ENCODE measurements around the gene ARVCF. TPM values are rescaled to one million over a fixed set of nuclear protein-coding genes. Genes with fewer than 3 reads are reported as not detected.

ARVCF gene
- total and polyA plus RNA-seq, 9 of the 15 experiments (the other 6 are each of a cell fraction or from before 2014, with no cell fraction given): 0.03 to 97.4 (median 15.6) TPM

DNA sequence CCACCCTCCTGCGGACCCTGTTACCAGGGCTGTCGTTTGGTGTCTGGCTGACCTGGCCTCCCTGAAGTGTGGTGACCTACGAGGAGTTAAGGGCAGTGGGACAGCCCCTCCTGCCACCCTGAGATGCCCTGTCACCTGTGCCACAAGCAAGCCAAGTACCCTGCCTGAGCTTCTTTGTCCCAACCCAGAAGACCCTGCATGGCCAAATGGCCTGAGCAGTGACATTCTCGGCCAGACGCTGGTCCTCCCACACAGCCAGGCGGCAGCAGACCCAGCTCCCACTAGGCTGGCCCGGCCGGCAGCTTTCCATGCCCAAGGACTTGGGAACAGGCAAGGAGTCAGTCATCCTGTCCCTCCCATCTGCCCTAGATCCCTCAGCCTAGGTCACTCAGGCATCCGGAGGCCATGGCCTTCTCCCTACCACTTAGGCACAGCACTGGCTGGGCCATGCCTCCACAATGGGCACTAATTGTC lies 7.6 kb downstream of the ARVCF start (continued):
- no peak for TF ChIP-seq ZNF77 (CRISPR knock-in tag; IDR thresholded peaks at IDR 0.05)
- TF ChIP-seq, protein P1, sequence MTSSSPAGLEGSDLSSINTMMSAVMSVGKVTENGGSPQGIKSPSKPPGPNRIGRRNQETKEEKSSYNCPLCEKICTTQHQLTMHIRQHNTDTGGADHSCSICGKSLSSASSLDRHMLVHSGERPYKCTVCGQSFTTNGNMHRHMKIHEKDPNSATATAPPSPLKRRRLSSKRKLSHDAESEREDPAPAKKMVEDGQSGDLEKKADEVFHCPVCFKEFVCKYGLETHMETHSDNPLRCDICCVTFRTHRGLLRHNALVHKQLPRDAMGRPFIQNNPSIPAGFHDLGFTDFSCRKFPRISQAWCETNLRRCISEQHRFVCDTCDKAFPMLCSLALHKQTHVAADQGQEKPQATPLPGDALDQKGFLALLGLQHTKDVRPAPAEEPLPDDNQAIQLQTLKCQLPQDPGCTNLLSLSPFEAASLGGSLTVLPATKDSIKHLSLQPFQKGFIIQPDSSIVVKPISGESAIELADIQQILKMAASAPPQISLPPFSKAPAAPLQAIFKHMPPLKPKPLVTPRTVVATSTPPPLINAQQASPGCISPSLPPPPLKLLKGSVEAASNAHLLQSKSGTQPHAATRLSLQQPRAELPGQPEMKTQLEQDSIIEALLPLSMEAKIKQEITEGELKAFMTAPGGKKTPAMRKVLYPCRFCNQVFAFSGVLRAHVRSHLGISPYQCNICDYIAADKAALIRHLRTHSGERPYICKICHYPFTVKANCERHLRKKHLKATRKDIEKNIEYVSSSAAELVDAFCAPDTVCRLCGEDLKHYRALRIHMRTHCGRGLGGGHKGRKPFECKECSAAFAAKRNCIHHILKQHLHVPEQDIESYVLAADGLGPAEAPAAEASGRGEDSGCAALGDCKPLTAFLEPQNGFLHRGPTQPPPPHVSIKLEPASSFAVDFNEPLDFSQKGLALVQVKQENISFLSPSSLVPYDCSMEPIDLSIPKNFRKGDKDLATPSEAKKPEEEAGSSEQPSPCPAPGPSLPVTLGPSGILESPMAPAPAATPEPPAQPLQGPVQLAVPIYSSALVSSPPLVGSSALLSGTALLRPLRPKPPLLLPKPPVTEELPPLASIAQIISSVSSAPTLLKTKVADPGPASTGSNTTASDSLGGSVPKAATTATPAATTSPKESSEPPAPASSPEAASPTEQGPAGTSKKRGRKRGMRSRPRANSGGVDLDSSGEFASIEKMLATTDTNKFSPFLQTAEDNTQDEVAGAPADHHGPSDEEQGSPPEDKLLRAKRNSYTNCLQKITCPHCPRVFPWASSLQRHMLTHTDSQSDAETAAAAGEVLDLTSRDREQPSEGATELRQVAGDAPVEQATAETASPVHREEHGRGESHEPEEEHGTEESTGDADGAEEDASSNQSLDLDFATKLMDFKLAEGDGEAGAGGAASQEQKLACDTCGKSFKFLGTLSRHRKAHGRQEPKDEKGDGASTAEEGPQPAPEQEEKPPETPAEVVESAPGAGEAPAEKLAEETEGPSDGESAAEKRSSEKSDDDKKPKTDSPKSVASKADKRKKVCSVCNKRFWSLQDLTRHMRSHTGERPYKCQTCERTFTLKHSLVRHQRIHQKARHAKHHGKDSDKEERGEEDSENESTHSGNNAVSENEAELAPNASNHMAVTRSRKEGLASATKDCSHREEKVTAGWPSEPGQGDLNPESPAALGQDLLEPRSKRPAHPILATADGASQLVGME (CRISPR knock-in tag; IDR thresholded peaks at IDR 0.05): peak; percentile 59; the same call in 1 of the 2 replicates
- 0 out of 2 replicates have a peak, but pooled peaks have one; percentile 11 for TF ChIP-seq RB1 (IDR thresholded peaks at IDR 0.05; ENCODE audit: low read depth)
- no peak for TF ChIP-seq ZC3H8 (IDR thresholded peaks at IDR 0.05)
- TF ChIP-seq, protein P2, sequence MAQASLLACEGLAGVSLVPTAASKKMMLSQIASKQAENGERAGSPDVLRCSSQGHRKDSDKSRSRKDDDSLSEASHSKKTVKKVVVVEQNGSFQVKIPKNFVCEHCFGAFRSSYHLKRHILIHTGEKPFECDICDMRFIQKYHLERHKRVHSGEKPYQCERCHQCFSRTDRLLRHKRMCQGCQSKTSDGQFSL (CRISPR knock-in tag; IDR thresholded peaks at IDR 0.05): no peak
- TF ChIP-seq, protein P2 (tag; IDR thresholded peaks at IDR 0.05): 0 out of 4 replicates have a peak, but pooled peaks of 1 of the 2 experiments have one; percentile 9
- TF ChIP-seq, protein P3, sequence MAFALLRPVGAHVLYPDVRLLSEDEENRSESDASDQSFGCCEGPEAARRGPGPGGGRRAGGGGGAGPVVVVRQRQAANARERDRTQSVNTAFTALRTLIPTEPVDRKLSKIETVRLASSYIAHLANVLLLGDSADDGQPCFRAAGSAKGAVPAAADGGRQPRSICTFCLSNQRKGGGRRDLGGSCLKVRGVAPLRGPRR (CRISPR knock-in tag; IDR thresholded peaks at IDR 0.05): peak; percentile 71
- TF ChIP-seq, protein P4, sequence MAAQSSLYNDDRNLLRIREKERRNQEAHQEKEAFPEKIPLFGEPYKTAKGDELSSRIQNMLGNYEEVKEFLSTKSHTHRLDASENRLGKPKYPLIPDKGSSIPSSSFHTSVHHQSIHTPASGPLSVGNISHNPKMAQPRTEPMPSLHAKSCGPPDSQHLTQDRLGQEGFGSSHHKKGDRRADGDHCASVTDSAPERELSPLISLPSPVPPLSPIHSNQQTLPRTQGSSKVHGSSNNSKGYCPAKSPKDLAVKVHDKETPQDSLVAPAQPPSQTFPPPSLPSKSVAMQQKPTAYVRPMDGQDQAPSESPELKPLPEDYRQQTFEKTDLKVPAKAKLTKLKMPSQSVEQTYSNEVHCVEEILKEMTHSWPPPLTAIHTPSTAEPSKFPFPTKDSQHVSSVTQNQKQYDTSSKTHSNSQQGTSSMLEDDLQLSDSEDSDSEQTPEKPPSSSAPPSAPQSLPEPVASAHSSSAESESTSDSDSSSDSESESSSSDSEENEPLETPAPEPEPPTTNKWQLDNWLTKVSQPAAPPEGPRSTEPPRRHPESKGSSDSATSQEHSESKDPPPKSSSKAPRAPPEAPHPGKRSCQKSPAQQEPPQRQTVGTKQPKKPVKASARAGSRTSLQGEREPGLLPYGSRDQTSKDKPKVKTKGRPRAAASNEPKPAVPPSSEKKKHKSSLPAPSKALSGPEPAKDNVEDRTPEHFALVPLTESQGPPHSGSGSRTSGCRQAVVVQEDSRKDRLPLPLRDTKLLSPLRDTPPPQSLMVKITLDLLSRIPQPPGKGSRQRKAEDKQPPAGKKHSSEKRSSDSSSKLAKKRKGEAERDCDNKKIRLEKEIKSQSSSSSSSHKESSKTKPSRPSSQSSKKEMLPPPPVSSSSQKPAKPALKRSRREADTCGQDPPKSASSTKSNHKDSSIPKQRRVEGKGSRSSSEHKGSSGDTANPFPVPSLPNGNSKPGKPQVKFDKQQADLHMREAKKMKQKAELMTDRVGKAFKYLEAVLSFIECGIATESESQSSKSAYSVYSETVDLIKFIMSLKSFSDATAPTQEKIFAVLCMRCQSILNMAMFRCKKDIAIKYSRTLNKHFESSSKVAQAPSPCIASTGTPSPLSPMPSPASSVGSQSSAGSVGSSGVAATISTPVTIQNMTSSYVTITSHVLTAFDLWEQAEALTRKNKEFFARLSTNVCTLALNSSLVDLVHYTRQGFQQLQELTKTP (IDR thresholded peaks at IDR 0.05; ENCODE audit: low read depth in 1 of 2, partially characterized antibody in 2 of 2): no peak
- TF ChIP-seq, protein P5, sequence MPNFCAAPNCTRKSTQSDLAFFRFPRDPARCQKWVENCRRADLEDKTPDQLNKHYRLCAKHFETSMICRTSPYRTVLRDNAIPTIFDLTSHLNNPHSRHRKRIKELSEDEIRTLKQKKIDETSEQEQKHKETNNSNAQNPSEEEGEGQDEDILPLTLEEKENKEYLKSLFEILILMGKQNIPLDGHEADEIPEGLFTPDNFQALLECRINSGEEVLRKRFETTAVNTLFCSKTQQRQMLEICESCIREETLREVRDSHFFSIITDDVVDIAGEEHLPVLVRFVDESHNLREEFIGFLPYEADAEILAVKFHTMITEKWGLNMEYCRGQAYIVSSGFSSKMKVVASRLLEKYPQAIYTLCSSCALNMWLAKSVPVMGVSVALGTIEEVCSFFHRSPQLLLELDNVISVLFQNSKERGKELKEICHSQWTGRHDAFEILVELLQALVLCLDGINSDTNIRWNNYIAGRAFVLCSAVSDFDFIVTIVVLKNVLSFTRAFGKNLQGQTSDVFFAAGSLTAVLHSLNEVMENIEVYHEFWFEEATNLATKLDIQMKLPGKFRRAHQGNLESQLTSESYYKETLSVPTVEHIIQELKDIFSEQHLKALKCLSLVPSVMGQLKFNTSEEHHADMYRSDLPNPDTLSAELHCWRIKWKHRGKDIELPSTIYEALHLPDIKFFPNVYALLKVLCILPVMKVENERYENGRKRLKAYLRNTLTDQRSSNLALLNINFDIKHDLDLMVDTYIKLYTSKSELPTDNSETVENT (CRISPR knock-in tag; IDR thresholded peaks at IDR 0.05): peak; percentile 54; the same call in 1 of the 2 replicates
- TF ChIP-seq SIRT6 (IDR thresholded peaks at IDR 0.05; ENCODE audit: low read depth, low read length): no peak
- no peak for TF ChIP-seq ELF1 (tag; IDR thresholded peaks at IDR 0.05)
- no peak for TF ChIP-seq ARHGAP35 (IDR thresholded peaks at IDR 0.05; ENCODE audit: partially characterized antibody)
- 0 out of 2 replicates have a peak, but pooled peaks have one; percentile 25 for TF ChIP-seq CREB1 (IDR thresholded peaks at IDR 0.05)
- no peak for TF ChIP-seq CREB1 (CRISPR knock-in tag; IDR thresholded peaks at IDR 0.05)
- no peak for TF ChIP-seq LARP7 (IDR thresholded peaks at IDR 0.05)
- TF ChIP-seq ELF2 (CRISPR knock-in tag; IDR thresholded peaks at IDR 0.05): no peak

Measured in K562 (cell line).